ENCODE data around the gene RMDN2. TPM values are rescaled to one million over a fixed set of nuclear protein-coding genes. Genes with fewer than 3 reads are reported as not detected.

RMDN2 gene
- total RNA-seq, 1 experiment from 2014 or later = 4.7 TPM

DNA sequence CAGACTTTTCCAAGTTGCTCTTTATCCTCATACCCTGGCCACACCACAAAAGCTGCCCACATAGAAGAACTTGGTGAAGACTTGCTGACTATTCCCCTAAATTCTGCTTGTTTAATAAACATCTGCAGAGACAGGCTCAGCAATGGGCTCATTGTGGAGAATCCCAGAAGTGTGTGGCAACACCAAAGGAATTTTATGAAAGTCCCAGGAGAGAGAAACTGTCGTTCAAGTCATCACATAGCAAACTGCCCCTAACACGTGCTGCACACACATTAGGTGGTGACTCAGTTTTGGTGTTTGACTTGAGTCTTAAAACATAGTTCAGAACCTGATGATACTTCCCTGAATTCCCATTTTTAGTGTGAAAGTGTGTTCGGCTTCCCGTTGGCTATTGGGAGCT, 112.2 kb downstream of the RMDN2 start:
- Mint-ChIP-seq H3K27ac (ENCODE audit: unreplicated experiment) (no peak overlapping the region), H3K4me3 (ENCODE audit: low read depth, unreplicated experiment) (no peak overlapping the region), H3K27me3 (ENCODE audit: unreplicated experiment) (peaks cover 25% of the 10 kb centered on the region), H3K9me3 (ENCODE audit: low read depth, unreplicated experiment) (no peaks in the 10 kb centered on the region), H3K4me1 (ENCODE audit: low read depth, unreplicated experiment) (no peaks in the 10 kb centered on the region), H3K36me3 (ENCODE audit: insufficient read depth, unreplicated experiment) (no peaks in the 10 kb centered on the region)
- BruUV-seq (replicated peaks) = no TSS peak
- CTCF ChIA-PET = no interaction called here
- TF ChIP-seq, protein P1, sequence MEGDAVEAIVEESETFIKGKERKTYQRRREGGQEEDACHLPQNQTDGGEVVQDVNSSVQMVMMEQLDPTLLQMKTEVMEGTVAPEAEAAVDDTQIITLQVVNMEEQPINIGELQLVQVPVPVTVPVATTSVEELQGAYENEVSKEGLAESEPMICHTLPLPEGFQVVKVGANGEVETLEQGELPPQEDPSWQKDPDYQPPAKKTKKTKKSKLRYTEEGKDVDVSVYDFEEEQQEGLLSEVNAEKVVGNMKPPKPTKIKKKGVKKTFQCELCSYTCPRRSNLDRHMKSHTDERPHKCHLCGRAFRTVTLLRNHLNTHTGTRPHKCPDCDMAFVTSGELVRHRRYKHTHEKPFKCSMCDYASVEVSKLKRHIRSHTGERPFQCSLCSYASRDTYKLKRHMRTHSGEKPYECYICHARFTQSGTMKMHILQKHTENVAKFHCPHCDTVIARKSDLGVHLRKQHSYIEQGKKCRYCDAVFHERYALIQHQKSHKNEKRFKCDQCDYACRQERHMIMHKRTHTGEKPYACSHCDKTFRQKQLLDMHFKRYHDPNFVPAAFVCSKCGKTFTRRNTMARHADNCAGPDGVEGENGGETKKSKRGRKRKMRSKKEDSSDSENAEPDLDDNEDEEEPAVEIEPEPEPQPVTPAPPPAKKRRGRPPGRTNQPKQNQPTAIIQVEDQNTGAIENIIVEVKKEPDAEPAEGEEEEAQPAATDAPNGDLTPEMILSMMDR (IDR thresholded peaks at IDR 0.05; ENCODE audit: unreplicated experiment) = no peak
- intact Hi-C loops (cut with micrococcal nuclease; ENCODE audit: unreplicated experiment) = loop anchor here (5.0 kb wide), 1 partner anchor 45 kb away; no protein-coding TSS in a partner anchor
- no peak for DNase-seq

DNA sequence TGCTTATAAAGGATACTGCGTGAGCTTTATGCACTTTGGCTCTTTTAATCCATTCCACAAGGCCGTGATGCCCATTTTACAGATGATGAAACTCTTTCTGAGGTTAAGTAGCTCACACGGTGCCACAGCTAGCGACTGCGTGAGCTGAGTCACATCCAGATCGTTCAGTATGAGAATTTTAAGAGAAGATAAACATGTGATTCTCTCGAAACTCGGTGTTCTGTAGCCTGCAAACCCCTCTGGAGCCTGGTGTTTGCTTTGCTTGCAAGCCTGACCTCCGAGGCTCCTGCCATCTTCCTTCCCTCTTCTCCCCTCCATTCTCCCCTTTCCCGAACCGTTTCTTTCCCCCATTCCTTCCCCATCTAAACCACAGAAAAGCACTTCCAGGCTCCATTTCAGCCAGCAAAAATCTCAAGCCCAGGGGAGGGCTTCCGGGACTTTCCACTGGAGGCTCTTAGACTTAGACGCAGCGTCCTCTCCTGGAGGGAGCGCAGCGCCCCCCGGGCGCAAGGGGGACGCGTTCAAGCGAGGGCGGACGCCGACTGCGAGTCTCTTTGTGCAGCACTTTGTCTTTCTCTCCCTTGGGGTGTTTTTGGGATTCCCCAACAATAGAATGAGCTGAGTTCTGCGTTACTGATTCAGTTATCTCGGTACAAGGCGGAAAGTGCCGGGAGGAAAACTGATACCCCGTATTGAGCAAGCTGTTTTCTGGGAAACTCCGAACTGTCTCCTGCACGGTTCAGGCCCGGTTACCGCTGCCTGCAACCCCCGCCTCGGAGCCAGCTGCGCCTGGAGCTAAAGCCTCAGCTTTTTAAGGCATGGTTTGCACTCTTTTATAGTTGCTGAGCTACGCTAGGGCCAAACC, 112.9 kb downstream of the RMDN2 start:
- intact Hi-C loops (cut with micrococcal nuclease; ENCODE audit: unreplicated experiment) = loop anchor here (5.0 kb wide), 1 partner anchor 46 kb away; no protein-coding TSS in a partner anchor
- BruUV-seq (replicated peaks) = no TSS peak
- TF ChIP-seq, protein P1 (IDR thresholded peaks at IDR 0.05; ENCODE audit: unreplicated experiment) = no peak
- peak; percentile 27 for DNase-seq
- H3K9me3 Mint-ChIP-seq (ENCODE audit: low read depth, unreplicated experiment) = no peaks in the 10 kb centered on the region
- no peaks in the 10 kb centered on the region for H3K4me1 Mint-ChIP-seq (ENCODE audit: low read depth, unreplicated experiment)
- peak overlapping the region; percentile 66 for H3K4me3 Mint-ChIP-seq (ENCODE audit: low read depth, unreplicated experiment)
- CTCF ChIA-PET = interaction anchor here (0.6 to 1.0 kb wide), 4 partner anchors 9 to 237 kb away, joined by 3 to 4 read pairs (median 3); partner anchors contain the start of gene CYP1B1
- H3K27ac Mint-ChIP-seq (ENCODE audit: unreplicated experiment) = no peak overlapping the region
- H3K36me3 Mint-ChIP-seq (ENCODE audit: insufficient read depth, unreplicated experiment) = no peaks in the 10 kb centered on the region
- H3K27me3 Mint-ChIP-seq (ENCODE audit: unreplicated experiment) = peaks cover 25% of the 10 kb centered on the region

DNA sequence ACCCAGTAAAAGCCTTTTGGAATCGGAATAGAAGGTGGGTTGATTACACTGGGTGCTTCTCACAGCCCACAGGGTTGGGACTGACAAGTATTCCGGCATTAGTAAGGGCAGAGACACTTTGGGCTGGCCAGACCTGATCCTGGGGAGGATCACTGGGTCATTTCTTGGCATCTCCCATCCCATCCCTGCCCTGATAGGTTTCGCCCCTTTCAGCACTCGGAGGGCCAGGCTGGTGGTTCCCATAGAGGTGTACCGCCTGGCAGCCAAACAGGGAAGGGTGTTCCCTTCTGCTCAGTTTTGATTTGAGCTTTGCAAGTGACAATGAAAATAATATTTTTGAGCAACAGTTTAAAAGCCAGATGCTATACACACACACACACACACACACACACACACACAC, 113.6 kb downstream of the RMDN2 start:
- TF ChIP-seq, protein P1 (IDR thresholded peaks at IDR 0.05; ENCODE audit: unreplicated experiment) = no peak
- H3K4me1 Mint-ChIP-seq (ENCODE audit: low read depth, unreplicated experiment) = no peaks in the 10 kb centered on the region
- H3K27me3 Mint-ChIP-seq (ENCODE audit: unreplicated experiment) = peaks cover 25% of the 10 kb centered on the region
- DNase-seq = no peak
- no TSS peak for BruUV-seq (replicated peaks)
- intact Hi-C loops (cut with micrococcal nuclease; ENCODE audit: unreplicated experiment) = loop anchor here (5.0 kb wide), 1 partner anchor 46 kb away; no protein-coding TSS in a partner anchor
- CTCF ChIA-PET = interaction anchor here (0.6 to 1.0 kb wide), 4 partner anchors 10 to 236 kb away, joined by 3 to 4 read pairs (median 3); partner anchors contain the start of gene CYP1B1
- H3K36me3 Mint-ChIP-seq (ENCODE audit: insufficient read depth, unreplicated experiment) = no peaks in the 10 kb centered on the region
- H3K4me3 Mint-ChIP-seq (ENCODE audit: low read depth, unreplicated experiment) = peak overlapping the region; percentile 66
- no peaks in the 10 kb centered on the region for H3K9me3 Mint-ChIP-seq (ENCODE audit: low read depth, unreplicated experiment)
- no peak overlapping the region for H3K27ac Mint-ChIP-seq (ENCODE audit: unreplicated experiment)

DNA sequence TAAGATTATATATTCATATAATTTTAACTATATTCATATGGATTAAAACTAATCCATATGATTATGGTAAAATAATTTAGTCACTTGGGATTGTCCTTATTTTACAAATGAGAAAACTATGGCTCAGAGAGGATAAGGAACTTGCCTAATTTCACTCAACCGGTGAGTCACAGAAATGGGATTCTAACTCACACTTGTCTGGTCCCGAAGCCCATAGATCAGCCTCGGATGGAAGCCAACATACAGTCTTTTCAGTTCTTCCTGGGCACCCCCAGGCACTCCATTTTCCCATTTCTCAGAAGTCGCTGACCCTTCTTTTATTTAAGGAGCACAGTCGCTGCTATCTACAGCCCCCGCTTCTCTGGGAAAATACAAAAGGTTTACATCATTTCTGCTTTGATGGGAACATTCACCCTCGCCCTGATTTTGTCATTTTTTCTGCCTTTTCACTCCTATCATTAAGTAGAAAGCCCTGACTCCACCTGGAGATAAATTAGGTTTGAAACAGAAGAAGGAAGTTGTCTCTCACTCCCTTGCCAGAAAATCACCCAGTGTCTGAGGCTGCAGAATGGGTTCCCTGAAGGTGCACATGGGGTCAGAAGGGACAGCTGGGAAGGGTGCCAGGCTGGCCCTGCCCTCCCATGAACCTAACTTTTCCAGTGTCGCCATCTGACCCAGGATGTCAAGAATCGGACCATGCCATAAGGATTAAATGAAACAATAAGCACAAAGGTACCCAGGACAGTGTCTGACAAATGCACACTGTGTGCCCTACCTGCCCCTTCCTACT, 114.2 kb downstream of the RMDN2 start:
- Mint-ChIP-seq H3K4me3 (ENCODE audit: low read depth, unreplicated experiment) (no peak overlapping the region), H3K27ac (ENCODE audit: unreplicated experiment) (no peak overlapping the region), H3K4me1 (ENCODE audit: low read depth, unreplicated experiment) (no peaks in the 10 kb centered on the region), H3K9me3 (ENCODE audit: low read depth, unreplicated experiment) (no peaks in the 10 kb centered on the region), H3K27me3 (ENCODE audit: unreplicated experiment) (peaks cover 25% of the 10 kb centered on the region), H3K36me3 (ENCODE audit: insufficient read depth, unreplicated experiment) (no peaks in the 10 kb centered on the region)
- TF ChIP-seq, protein P1 (IDR thresholded peaks at IDR 0.05; ENCODE audit: unreplicated experiment) = no peak
- CTCF ChIA-PET = no interaction called here
- no peak for DNase-seq
- intact Hi-C loops (cut with micrococcal nuclease; ENCODE audit: unreplicated experiment) = loop anchor here (5.0 kb wide), 1 partner anchor 47 kb away; no protein-coding TSS in a partner anchor
- BruUV-seq (replicated peaks) = no TSS peak
